HEK293 (cell line): ENCODE results near the gene TUBA8.
"Not testable (repeated sequence)": the region's sequence is repeated elsewhere in the genome, so short reads cannot be mapped to it uniquely, and the experiment has no call there.

Source experiments
- CTCF ChIA-PET: fragments of 350-600 bp; formaldehyde crosslinking; extraction: SDS; loops from one replicate; lab custom pipeline; 2021; ENCODE audit warnings: antibody characterized with exemption; lab: Yijun Ruan, JAX
- POLR2A ChIA-PET: fragments of 300-600 bp; formaldehyde crosslinking; extraction: SDS; loops from one replicate; lab custom pipeline; 2020; ENCODE audit warnings: antibody characterized with exemption, inconsistent platforms; lab: Yijun Ruan, JAX
- H3K27ac ChIP-seq: fragments of 200-500 bp; sonication (Bioruptor generic); 2 replicates; pipeline ENCODE4 v1.5.1; 2014; ENCODE audit warnings: low read depth, low read length, control low read depth, inconsistent platforms; ENCODE audit errors: extremely low read depth
- H3K36me3 ChIP-seq, 2 experiments: fragments of 200-500 bp in 1 of 2; sonication (Bioruptor generic) in 1 of 2; 1 replicate in 1 of 2; 2 replicates in 1 of 2; pipeline ENCODE4 v1.5.1; 2014 to 2017; ENCODE audit warnings: inconsistent platforms in 2 of 2, low read length in 2 of 2; ENCODE audit not compliant: control insufficient read depth in 2 of 2, insufficient read depth in 1 of 2
- H3K4me1 ChIP-seq: fragments of 200-500 bp; sonication (Bioruptor generic); 2 replicates; pipeline ENCODE4 v1.5.1; 2014; ENCODE audit warnings: mild to moderate bottlenecking, low read length, inconsistent platforms; ENCODE audit not compliant: control insufficient read depth, insufficient read depth
- H3K4me3 ChIP-seq: 2 replicates; pipeline ENCODE4 v1.5.1; 2011; ENCODE audit warnings: low read depth, mild to moderate bottlenecking, control low read depth, low read length, moderate library complexity
- H3K9me3 ChIP-seq: fragments of 200-500 bp; sonication (Bioruptor generic); 2 replicates; pipeline ENCODE4 v1.5.1; 2014; ENCODE audit warnings: low read depth, low read length, inconsistent platforms; ENCODE audit not compliant: control insufficient read depth, insufficient read depth
- KLF7 ChIP-seq: fragments of 450-650 bp; formaldehyde crosslinking; IDR thresholded peaks from 2 replicates; pipeline ENCODE4 v1.5.1; 2016; ENCODE audit warnings: missing biosample characterization, missing genetic modification characterization, borderline replicate concordance
- PBX3 ChIP-seq: sonication (generic); formaldehyde crosslinking; IDR thresholded peaks from 2 replicates; pipeline ENCODE4 v1.8.1; 2022; ENCODE audit warnings: mild to moderate bottlenecking, moderate library complexity, missing genetic modification reagents
- PRDM1 ChIP-seq: fragments of 450-650 bp; formaldehyde crosslinking; IDR thresholded peaks from 2 replicates; pipeline ENCODE4; 2016; ENCODE audit warnings: missing biosample characterization, missing genetic modification characterization
- SETDB1 ChIP-seq: IDR thresholded peaks from one replicate; pipeline ENCODE4 v1.6.1; 2017; ENCODE audit warnings: mild to moderate bottlenecking, low read length, moderate library complexity, mixed read lengths; ENCODE audit not compliant: insufficient read length
- ZBTB17 ChIP-seq: fragments of 450-650 bp; formaldehyde crosslinking; IDR thresholded peaks from 2 replicates; pipeline ENCODE4 v1.5.1; 2016; ENCODE audit warnings: missing biosample characterization, missing genetic modification characterization
- ZEB2 ChIP-seq: fragments of 450-650 bp; formaldehyde crosslinking; IDR thresholded peaks from 2 replicates; pipeline ENCODE4 v1.5.1; 2016; ENCODE audit warnings: missing biosample characterization, missing genetic modification characterization
- ZFP37 ChIP-seq: fragments of 450-650 bp; formaldehyde crosslinking; IDR thresholded peaks from 2 replicates; pipeline ENCODE4 v1.5.1; 2016; ENCODE audit warnings: missing biosample characterization, missing genetic modification characterization
- ZNF169 ChIP-seq: fragments of 450-650 bp; formaldehyde crosslinking; IDR thresholded peaks from 2 replicates; pipeline ENCODE4 v1.5.1; 2016; ENCODE audit warnings: missing biosample characterization, missing genetic modification characterization
- ZNF354C ChIP-seq: fragments of 450-650 bp; formaldehyde crosslinking; IDR thresholded peaks from 2 replicates; pipeline ENCODE4 v1.5.1; 2016; ENCODE audit warnings: missing biosample characterization, missing genetic modification characterization, low read depth, borderline replicate concordance
- ZNF560 ChIP-seq: fragments of 450-650 bp; formaldehyde crosslinking; IDR thresholded peaks from 2 replicates; pipeline ENCODE4 v1.5.1; 2017; ENCODE audit warnings: missing biosample characterization, missing genetic modification characterization, borderline replicate concordance
- ZNF830 ChIP-seq: fragments of 450-650 bp; IDR thresholded peaks from 2 replicates; pipeline ENCODE4 v1.5.0; 2018; ENCODE audit warnings: missing biosample characterization, missing genetic modification characterization, low read depth, mild to moderate bottlenecking, moderate library complexity
- TF ChIP-seq, protein P1 (sequence below): fragments of 450-650 bp; formaldehyde crosslinking; IDR thresholded peaks from 2 replicates; pipeline ENCODE4 v1.5.1; 2017; ENCODE audit warnings: missing biosample characterization, missing genetic modification characterization
- TF ChIP-seq, protein P2 (sequence below): fragments of 450-650 bp; formaldehyde crosslinking; conservative IDR thresholded peaks from 2 replicates; pipeline ENCODE4 v1.5.1; 2016; ENCODE audit warnings: low read depth, missing biosample characterization, missing genetic modification characterization

TUBA8 gene

GRCh38 chr22:18136563-18137320, 26.1 kb downstream of the TUBA8 start (continued):
- TF ChIP-seq ZBTB17 = no peak
- TF ChIP-seq PBX3 (CRISPR knock-in tag) = no peak
- no peak for TF ChIP-seq SETDB1
- TF ChIP-seq KLF7 (tag by site-specific recombination) = no peak
- TF ChIP-seq PRDM1 (tag by site-specific recombination) = no peak
- no peak for TF ChIP-seq ZNF169 (tag by site-specific recombination)
- no peak for TF ChIP-seq ZEB2 (tag by site-specific recombination)
- no peak for TF ChIP-seq ZNF830 (tag by site-specific recombination)
- TF ChIP-seq, all 188 proteins: peak for 0

DNA sequence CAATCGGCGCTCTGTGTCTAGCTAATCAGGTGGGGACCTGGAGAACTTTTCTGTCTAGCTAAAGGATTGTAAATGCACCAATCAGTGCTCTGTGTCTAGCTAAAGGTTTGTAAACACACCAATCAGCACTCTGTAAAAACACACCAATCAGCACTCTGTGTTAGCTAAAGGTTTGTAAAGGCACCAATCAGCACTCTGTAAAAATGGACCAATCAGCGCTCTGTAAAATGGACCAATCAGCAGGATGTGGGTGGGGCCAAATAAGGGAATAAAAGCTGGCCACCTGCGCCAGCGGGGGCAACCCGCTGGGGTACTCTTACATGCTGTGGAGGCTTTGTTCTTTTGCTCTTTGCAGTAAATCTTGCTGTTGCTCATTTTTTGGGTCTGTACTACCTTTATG, 30.4 kb downstream of the TUBA8 start:
- CTCF ChIA-PET = interaction anchor here (0.6 to 0.7 kb wide), 2 partner anchors 8 to 370 kb away, joined by 4 to 5 read pairs; no protein-coding TSS in a partner anchor
- H3K27ac ChIP-seq, H3K36me3 ChIP-seq, H3K4me1 ChIP-seq, H3K9me3 ChIP-seq, H3K4me3 ChIP-seq: not testable (repeated sequence)
- POLR2A ChIA-PET = interaction anchor here (2.5 kb wide), 1 partner anchor 9 kb away, joined by 9 read pairs; the partner anchor contains the start of gene USP18

GRCh38 chr22:18144105-18144504, 33.5 kb downstream of the TUBA8 start:
- TF ChIP-seq, protein P1, sequence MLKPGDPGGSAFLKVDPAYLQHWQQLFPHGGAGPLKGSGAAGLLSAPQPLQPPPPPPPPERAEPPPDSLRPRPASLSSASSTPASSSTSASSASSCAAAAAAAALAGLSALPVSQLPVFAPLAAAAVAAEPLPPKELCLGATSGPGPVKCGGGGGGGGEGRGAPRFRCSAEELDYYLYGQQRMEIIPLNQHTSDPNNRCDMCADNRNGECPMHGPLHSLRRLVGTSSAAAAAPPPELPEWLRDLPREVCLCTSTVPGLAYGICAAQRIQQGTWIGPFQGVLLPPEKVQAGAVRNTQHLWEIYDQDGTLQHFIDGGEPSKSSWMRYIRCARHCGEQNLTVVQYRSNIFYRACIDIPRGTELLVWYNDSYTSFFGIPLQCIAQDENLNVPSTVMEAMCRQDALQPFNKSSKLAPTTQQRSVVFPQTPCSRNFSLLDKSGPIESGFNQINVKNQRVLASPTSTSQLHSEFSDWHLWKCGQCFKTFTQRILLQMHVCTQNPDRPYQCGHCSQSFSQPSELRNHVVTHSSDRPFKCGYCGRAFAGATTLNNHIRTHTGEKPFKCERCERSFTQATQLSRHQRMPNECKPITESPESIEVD (tag by site-specific recombination) = no peak
- TF ChIP-seq ZNF560 (tag by site-specific recombination) = no peak
- H3K27ac ChIP-seq = no peak overlapping the region
- no peak overlapping the region for H3K4me3 ChIP-seq
- POLR2A ChIA-PET = no interaction called here
- H3K9me3 ChIP-seq = no peaks in the 10 kb centered on the region
- CTCF ChIA-PET = interaction anchor here (1.3 kb wide), 1 partner anchor 13 kb away, joined by 4 read pairs; no protein-coding TSS in a partner anchor
- H3K4me1 ChIP-seq = no peaks in the 10 kb centered on the region
- peaks cover 0 to 5% of the 10 kb centered on the region in 2 experiments; a peak in 2 of 3 replicates for H3K36me3 ChIP-seq

DNA sequence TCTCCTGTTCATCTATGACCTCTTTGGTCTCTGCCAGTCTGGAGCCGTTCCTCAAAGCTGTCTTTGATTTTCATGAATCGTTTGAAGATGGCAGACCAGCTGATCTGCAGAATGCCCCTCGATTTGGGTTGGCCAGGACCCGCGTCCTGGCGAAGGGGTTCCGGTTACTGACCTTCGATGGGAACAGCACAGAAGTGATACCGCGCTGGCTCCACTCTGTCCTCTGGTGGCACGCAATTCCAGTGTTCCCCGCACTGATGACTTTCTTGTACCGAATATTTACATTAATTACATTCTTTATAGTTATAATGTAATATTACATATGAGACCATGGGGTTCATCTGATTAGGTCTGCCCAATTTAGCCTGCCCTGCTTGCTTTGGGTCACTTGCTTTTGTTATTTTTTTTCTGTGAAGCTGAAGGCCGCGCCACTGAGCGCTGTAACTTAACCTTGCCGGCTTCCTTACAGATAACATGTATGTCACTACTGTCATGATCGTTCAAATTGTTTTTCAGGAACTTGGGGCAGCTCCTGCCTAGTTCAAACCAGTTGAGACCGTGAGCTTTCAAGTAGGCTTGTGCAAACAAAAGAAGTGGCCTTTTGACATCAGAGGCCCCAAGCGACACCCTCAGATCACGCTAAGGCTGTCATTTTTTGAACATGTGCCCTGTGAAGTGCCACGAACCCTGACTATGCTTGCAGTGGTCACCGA, 35.2 kb downstream of the TUBA8 start:
- POLR2A ChIA-PET = interaction anchor here (1.1 kb wide), 1 partner anchor 68 kb away, joined by 3 read pairs; the partner anchor contains the start of gene PEX26
- H3K36me3 ChIP-seq = peaks cover 0 to 5% of the 10 kb centered on the region in 2 experiments; a peak in 2 of 3 replicates
- H3K4me3 ChIP-seq = no peak overlapping the region
- H3K4me1 ChIP-seq = no peaks in the 10 kb centered on the region
- no peak for TF ChIP-seq ZFP37 (tag by site-specific recombination)
- TF ChIP-seq ZNF354C (tag by site-specific recombination) = no peak
- TF ChIP-seq, protein P2, sequence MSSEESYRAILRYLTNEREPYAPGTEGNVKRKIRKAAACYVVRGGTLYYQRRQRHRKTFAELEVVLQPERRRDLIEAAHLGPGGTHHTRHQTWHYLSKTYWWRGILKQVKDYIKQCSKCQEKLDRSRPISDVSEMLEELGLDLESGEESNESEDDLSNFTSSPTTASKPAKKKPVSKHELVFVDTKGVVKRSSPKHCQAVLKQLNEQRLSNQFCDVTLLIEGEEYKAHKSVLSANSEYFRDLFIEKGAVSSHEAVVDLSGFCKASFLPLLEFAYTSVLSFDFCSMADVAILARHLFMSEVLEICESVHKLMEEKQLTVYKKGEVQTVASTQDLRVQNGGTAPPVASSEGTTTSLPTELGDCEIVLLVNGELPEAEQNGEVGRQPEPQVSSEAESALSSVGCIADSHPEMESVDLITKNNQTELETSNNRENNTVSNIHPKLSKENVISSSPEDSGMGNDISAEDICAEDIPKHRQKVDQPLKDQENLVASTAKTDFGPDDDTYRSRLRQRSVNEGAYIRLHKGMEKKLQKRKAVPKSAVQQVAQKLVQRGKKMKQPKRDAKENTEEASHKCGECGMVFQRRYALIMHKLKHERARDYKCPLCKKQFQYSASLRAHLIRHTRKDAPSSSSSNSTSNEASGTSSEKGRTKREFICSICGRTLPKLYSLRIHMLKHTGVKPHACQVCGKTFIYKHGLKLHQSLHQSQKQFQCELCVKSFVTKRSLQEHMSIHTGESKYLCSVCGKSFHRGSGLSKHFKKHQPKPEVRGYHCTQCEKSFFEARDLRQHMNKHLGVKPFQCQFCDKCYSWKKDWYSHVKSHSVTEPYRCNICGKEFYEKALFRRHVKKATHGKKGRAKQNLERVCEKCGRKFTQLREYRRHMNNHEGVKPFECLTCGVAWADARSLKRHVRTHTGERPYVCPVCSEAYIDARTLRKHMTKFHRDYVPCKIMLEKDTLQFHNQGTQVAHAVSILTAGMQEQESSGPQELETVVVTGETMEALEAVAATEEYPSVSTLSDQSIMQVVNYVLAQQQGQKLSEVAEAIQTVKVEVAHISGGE (tag by site-specific recombination) = no peak
- TF ChIP-seq ZNF560 (tag by site-specific recombination) = no peak
- CTCF ChIA-PET = interaction anchor here (0.5 kb wide), 1 partner anchor 1806 kb away, joined by 3 read pairs; no protein-coding TSS in a partner anchor
- H3K27ac ChIP-seq = no peak overlapping the region
- H3K9me3 ChIP-seq = no peaks in the 10 kb centered on the region
